Mesothelial cell of epicardium (in vitro differentiated cells): ENCODE results near the gene DNAH17. TPM values are rescaled to one million over a fixed set of nuclear protein-coding genes. Genes with fewer than 3 reads are reported as not detected.

Source experiments
- DNase-seq, 2 experiments: peaks; one replicate each; pipeline ENCODE4 v3.0.0; 2021; ENCODE audit warnings: low spot score in 2 of 2; ENCODE audit not compliant: unreplicated experiment in 2 of 2
- H3K27ac Mint-ChIP-seq: 2 replicates; pipeline ENCODE4 v1.8.0; 2021; ENCODE audit warnings: mixed read lengths
- H3K27me3 Mint-ChIP-seq: 2 replicates; pipeline ENCODE4 v1.8.0; 2021; ENCODE audit warnings: low read depth, mixed read lengths
- H3K36me3 Mint-ChIP-seq: 2 replicates; pipeline ENCODE4 v1.8.0; 2021; ENCODE audit warnings: mixed read lengths
- H3K4me1 Mint-ChIP-seq: 2 replicates; pipeline ENCODE4 v1.8.0; 2021; ENCODE audit warnings: mixed read lengths
- H3K4me3 Mint-ChIP-seq: 2 replicates; pipeline ENCODE4 v1.8.0; 2021; ENCODE audit warnings: mild to moderate bottlenecking, moderate library complexity, mixed read lengths
- H3K9me3 Mint-ChIP-seq: 2 replicates; pipeline ENCODE4 v1.8.0; 2021; ENCODE audit warnings: mixed read lengths
- total RNA-seq: library from RNA; stranded (reverse); gene quantifications from 3 replicates; pipeline ENCODE4 v1.2.1, GENCODE V29; 2021
- TF ChIP-seq, protein P1 (sequence below): fragments of 200-600 bp; sonication (generic); IDR thresholded peaks from one replicate; pipeline ENCODE4 v1.5.0; 2021; ENCODE audit warnings: antibody characterized with exemption; ENCODE audit not compliant: unreplicated experiment

DNAH17 gene
- total RNA-seq, 1 donor from 2014 or later, result 0.87 TPM

GRCh38 chr17:78473951-78474613, 103.1 kb downstream of the DNAH17 start:
- peaks cover 4% of the 10 kb centered on the region for H3K9me3 Mint-ChIP-seq
- H3K4me1 Mint-ChIP-seq, result no peaks in the 10 kb centered on the region
- DNase-seq, result no peak
- H3K36me3 Mint-ChIP-seq, result no peaks in the 10 kb centered on the region
- H3K27me3 Mint-ChIP-seq, result no peaks in the 10 kb centered on the region
- no peak overlapping the region for H3K27ac Mint-ChIP-seq
- TF ChIP-seq, protein P1, sequence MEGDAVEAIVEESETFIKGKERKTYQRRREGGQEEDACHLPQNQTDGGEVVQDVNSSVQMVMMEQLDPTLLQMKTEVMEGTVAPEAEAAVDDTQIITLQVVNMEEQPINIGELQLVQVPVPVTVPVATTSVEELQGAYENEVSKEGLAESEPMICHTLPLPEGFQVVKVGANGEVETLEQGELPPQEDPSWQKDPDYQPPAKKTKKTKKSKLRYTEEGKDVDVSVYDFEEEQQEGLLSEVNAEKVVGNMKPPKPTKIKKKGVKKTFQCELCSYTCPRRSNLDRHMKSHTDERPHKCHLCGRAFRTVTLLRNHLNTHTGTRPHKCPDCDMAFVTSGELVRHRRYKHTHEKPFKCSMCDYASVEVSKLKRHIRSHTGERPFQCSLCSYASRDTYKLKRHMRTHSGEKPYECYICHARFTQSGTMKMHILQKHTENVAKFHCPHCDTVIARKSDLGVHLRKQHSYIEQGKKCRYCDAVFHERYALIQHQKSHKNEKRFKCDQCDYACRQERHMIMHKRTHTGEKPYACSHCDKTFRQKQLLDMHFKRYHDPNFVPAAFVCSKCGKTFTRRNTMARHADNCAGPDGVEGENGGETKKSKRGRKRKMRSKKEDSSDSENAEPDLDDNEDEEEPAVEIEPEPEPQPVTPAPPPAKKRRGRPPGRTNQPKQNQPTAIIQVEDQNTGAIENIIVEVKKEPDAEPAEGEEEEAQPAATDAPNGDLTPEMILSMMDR, result no peak
- no peak overlapping the region for H3K4me3 Mint-ChIP-seq

DNA sequence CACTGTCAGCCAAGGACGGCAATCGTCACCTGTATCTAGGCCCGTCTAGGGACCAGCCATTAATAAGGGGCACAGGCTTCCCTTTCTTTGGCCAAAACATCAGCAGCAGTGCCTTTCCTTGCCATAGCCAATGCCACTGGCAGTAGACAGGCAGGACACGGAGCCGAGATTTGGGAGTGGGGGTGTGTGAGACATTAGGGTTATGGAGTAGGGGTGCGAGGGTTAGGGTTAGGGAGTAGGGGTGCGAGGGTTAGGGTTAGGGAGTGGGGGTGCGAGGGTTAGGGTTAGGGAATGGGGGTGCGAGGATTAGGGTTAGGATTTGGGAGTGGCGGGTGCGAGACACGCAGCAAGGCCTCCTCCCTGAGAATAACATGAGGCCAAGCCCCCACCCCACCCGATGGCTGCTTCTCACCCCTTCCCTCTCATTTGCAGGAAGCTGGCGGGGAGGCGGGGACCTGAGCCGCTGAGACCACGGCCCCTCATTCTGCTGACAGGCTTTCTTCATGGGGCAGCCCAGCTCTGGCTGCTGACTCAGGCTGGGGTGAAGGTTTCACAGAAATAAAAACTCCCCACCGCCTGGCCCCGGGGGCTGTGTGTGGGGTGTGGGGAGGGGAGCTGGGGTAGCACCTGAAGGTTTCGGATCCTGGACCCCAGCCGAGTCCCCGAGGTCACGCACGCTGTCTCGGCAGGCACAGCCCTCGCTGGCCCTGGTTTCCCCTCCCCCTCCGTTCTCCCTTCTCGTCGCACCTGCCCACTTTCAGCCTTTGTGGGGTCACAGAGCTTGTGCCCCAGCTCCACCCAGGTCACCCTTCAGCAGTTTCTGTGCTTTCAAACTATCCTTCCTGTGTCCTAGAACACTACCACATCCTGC, 104.9 kb downstream of the DNAH17 start:
- H3K9me3 Mint-ChIP-seq, result peaks cover 4% of the 10 kb centered on the region
- no peaks in the 10 kb centered on the region for H3K36me3 Mint-ChIP-seq
- no peaks in the 10 kb centered on the region for H3K27me3 Mint-ChIP-seq
- H3K4me1 Mint-ChIP-seq, result no peaks in the 10 kb centered on the region
- no peak overlapping the region for H3K4me3 Mint-ChIP-seq
- TF ChIP-seq, protein P1, result no peak
- H3K27ac Mint-ChIP-seq, result no peak overlapping the region
- DNase-seq, result no peak

DNA sequence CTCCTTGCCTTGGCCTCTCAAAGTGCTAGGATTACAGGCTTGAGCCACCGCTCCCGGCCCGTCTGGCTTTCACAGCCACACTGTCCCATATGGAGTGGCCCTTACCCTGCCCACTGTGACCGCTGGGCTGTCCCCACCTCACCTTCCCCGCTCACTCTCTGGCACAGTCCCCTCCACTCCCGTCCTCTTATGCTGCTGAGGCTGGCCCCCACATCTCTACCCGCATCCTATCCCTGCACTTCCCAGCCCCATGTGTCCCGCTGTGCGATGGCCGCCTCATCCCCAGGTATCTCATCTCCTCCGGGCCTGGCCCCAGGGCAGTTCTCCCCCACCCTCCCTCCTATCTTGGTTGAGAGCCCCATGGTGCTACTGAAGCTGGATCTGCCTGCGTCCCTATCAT, 105.6 kb downstream of the DNAH17 start:
- Mint-ChIP-seq H3K9me3 (peaks cover 4% of the 10 kb centered on the region), H3K27me3 (no peaks in the 10 kb centered on the region), H3K4me1 (no peaks in the 10 kb centered on the region), H3K36me3 (no peaks in the 10 kb centered on the region), H3K27ac (no peak overlapping the region), H3K4me3 (no peak overlapping the region)
- no peak for DNase-seq
- TF ChIP-seq, protein P1, result no peak

GRCh38 chr17:78469443-78469842, 107.8 kb downstream of the DNAH17 start:
- TF ChIP-seq, protein P1, result no peak
- no peaks in the 10 kb centered on the region for H3K36me3 Mint-ChIP-seq
- H3K9me3 Mint-ChIP-seq, result peaks cover 7% of the 10 kb centered on the region

DNA sequence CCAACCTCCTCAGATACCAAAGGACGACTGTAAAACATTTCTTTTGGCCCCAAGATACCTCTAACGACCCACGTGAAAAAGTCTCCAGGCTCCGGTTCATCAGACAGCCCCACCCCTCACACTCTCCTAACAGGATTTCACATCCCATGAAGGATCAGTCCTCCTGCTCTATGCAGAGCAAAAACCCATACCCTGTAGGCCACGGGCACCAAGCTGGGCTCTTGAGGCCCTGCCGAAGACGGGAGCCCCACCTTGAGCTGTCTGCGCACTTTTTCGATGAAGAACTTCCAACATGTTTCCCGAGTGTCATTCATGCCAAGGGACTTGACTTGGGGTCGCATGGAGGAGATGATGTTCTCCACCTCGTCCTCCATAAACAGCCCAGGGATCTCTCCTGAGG, 108.8 kb downstream of the DNAH17 start:
- DNase-seq, result no peak
- no peak overlapping the region for H3K27ac Mint-ChIP-seq
- H3K36me3 Mint-ChIP-seq, result no peaks in the 10 kb centered on the region
- no peaks in the 10 kb centered on the region for H3K27me3 Mint-ChIP-seq
- TF ChIP-seq, protein P1, result no peak
- no peaks in the 10 kb centered on the region for H3K4me1 Mint-ChIP-seq
- no peak overlapping the region for H3K4me3 Mint-ChIP-seq
- H3K9me3 Mint-ChIP-seq, result peaks cover 7% of the 10 kb centered on the region

More at GRCh38 chr17:78469443-78469842, 107.8 kb downstream of the DNAH17 start:
- Mint-ChIP-seq H3K4me1 (no peaks in the 10 kb centered on the region), H3K27ac (no peak overlapping the region), H3K27me3 (no peaks in the 10 kb centered on the region), H3K4me3 (no peak overlapping the region)
- DNase-seq, result no peak
